B cell (primary cell): ENCODE data around the gene TXNRD3. TPM values are rescaled to one million over a fixed set of nuclear protein-coding genes. Genes with fewer than 3 reads are reported as not detected.

Experiments
- ATAC-seq: fragments of 200-7000 bp; cut with Tn5 transposase; one replicate; pipeline ENCODE4 v1.10.0; 2021; ENCODE audit warnings: low read depth, mild to moderate bottlenecking, moderate number of reproducible peaks, moderate library complexity
- CTCF ChIA-PET: fragments of 350-600 bp; sonication (Branson Sonifier 250); formaldehyde crosslinking; loops from one replicate; lab custom pipeline; 2021; ENCODE audit warnings: antibody characterized with exemption, inconsistent platforms; lab: Charles Lee
- POLR2A ChIA-PET: fragments of 350-600 bp; sonication (Branson Sonifier 250); formaldehyde crosslinking; loops from one replicate; lab custom pipeline; 2021; ENCODE audit warnings: antibody characterized with exemption; lab: Charles Lee
- DNase-seq: peaks from one replicate; pipeline ENCODE4 v3.0.0; 2013
- H2AFZ ChIP-seq: 2 replicates; pipeline ENCODE4 v1.6.1; 2012; ENCODE audit warnings: mild to moderate bottlenecking, low read depth, low read length; ENCODE audit not compliant: insufficient read depth, poor library complexity, severe bottlenecking
- H3K27ac ChIP-seq, 2 donors: 1 replicate in 1 of 2; 2 replicates in 1 of 2; pipeline ENCODE4 v1.5.1; 2012 to 2013; ENCODE audit warnings: low read length in 2 of 2, mild to moderate bottlenecking in 2 of 2, moderate library complexity in 1 of 2
- H3K27me3 ChIP-seq, 4 experiments: fragments of 200-600 bp in 1 of 4; sonication (generic) in 1 of 4; replicated peaks in 1 of 4; 1 replicate in 2 of 4; 2 replicates in 2 of 4; pipeline versions ENCODE4 v1.6.1 to v1.7.0; 2013 to 2016; ENCODE audit warnings: low read length in 3 of 4, mild to moderate bottlenecking in 2 of 4, mixed read lengths in 1 of 4, moderate library complexity in 1 of 4; ENCODE audit not compliant: insufficient read depth in 4 of 4, control insufficient read depth in 3 of 4; ENCODE audit errors: control extremely low read depth in 1 of 4
- H3K36me3 ChIP-seq, 2 experiments: replicated peaks in 1 of 2; 1 replicate in 1 of 2; 2 replicates in 1 of 2; pipeline versions ENCODE4 v1.6.1 to v1.7.1; 2013; ENCODE audit warnings: low read length in 1 of 2; ENCODE audit not compliant: insufficient read depth in 2 of 2, control insufficient read depth in 1 of 2; ENCODE audit errors: control extremely low read depth in 1 of 2, extremely low read depth in 1 of 2
- H3K4me1 ChIP-seq, 2 donors: fragments of 200-600 bp in 1 of 2; sonication (generic) in 1 of 2; 1 replicate in 1 of 2; 2 replicates in 1 of 2; pipeline versions ENCODE4 v1.5.1 to v1.6.1; 2013 to 2017; ENCODE audit warnings: low read length in 2 of 2; ENCODE audit not compliant: control insufficient read depth in 2 of 2, insufficient read depth in 2 of 2
- H3K4me2 ChIP-seq: replicated peaks from 2 replicates; pipeline ENCODE3; 2012; ENCODE audit warnings: mild to moderate bottlenecking, low read depth, low read length; ENCODE audit not compliant: poor library complexity, severe bottlenecking
- H3K4me3 ChIP-seq, 5 experiments: fragments of 200-600 bp in 1 of 5; sonication (generic) in 1 of 5; 1 replicate in 3 of 5; 2 replicates in 2 of 5; pipeline versions ENCODE4 v1.5.1 to v1.7.0; 2011 to 2016; ENCODE audit warnings: low read length in 4 of 5, mild to moderate bottlenecking in 4 of 5, low read depth in 2 of 5, control low read depth in 1 of 5, moderate library complexity in 1 of 5; ENCODE audit not compliant: insufficient read depth in 1 of 5; ENCODE audit errors: control extremely low read depth in 1 of 5, extremely low read depth in 1 of 5
- H3K79me2 ChIP-seq: fragments of 200-600 bp; sonication (generic); one replicate; pipeline ENCODE4 v1.6.0; 2016; ENCODE audit warnings: low read length; ENCODE audit not compliant: control insufficient read depth, insufficient read depth
- H3K9ac ChIP-seq: fragments of 200-600 bp; sonication (generic); 2 replicates; pipeline ENCODE4 v1.6.1; 2017; ENCODE audit warnings: mild to moderate bottlenecking, low read length, moderate library complexity
- H3K9me3 ChIP-seq, 3 donors: one replicate each; pipeline versions ENCODE4 v1.6.1 to v1.7.1; 2013; ENCODE audit warnings: low read length in 2 of 3; ENCODE audit not compliant: control insufficient read depth in 2 of 3, insufficient read depth in 1 of 3; ENCODE audit errors: control extremely low read depth in 1 of 3
- H4K20me1 ChIP-seq: 2 replicates; pipeline ENCODE4 v1.6.0; 2012; ENCODE audit warnings: mild to moderate bottlenecking, low read length; ENCODE audit not compliant: insufficient read depth, control insufficient read depth, poor library complexity, severe bottlenecking
- H3K27ac Mint-ChIP-seq: one replicate; pipeline ENCODE4 v1.8.0; 2021; ENCODE audit warnings: mixed read lengths
- H3K27me3 Mint-ChIP-seq: one replicate; pipeline ENCODE4 v1.8.0; 2021; ENCODE audit warnings: mixed read lengths
- H3K4me1 Mint-ChIP-seq: one replicate; pipeline ENCODE4 v1.8.0; 2021; ENCODE audit warnings: mixed read lengths
- H3K4me3 Mint-ChIP-seq: one replicate; pipeline ENCODE4 v1.8.0; 2021; ENCODE audit warnings: mixed read lengths
- H3K9me3 Mint-ChIP-seq: one replicate; pipeline ENCODE4 v1.8.0; 2022; ENCODE audit warnings: mixed read lengths; ENCODE audit not compliant: insufficient read depth
- CTCF ChIP-seq: fragments of 200-600 bp; IDR thresholded peaks from one replicate; pipeline ENCODE4 v1.8.0; 2022; ENCODE audit warnings: antibody characterized with exemption, mild to moderate bottlenecking
- EZH2 ChIP-seq: IDR thresholded peaks from 2 replicates; pipeline ENCODE4 v1.6.1; 2012; ENCODE audit warnings: borderline replicate concordance, low read depth, mild to moderate bottlenecking, moderate library complexity, low read length; ENCODE audit not compliant: insufficient read depth, poor library complexity, severe bottlenecking
- WGBS: methylation state at CpG from one replicate; pipeline ENCODE4 v1.1.5; 2013; ENCODE audit warnings: missing lambda C conversion rate; ENCODE audit not compliant: insufficient coverage; 5-methylcytosine and 5-hydroxymethylcytosine counted together
- intact Hi-C: fragments of 100-400 bp; cut with micrococcal nuclease; formaldehyde crosslinking; loops from one replicate; pipeline ENCODE4 v1.10.0; 2022
- polyA plus RNA-seq: library from polyadenylated mRNA; depleted of rRNA; stranded (reverse); fragments of >200 nt; gene quantifications from 2 replicates; pipeline ENCODE4 v1.2.3, GENCODE V29; 2012
- total RNA-seq, 2 donors: library from RNA; stranded (reverse); fragments of 120-200 nt in 1 of 2; gene quantifications; 1 replicate in 1 of 2; 2 replicates in 1 of 2; pipeline versions ENCODE4 v1.2.3 to v1.2.4, GENCODE V29; 2013 to 2022

Gene TXNRD3
- total and polyA plus RNA-seq, 2 donors (not counting 1 experiment from before 2014, with no cell fraction given) = 0.15 to 0.99 TPM

- DNase-seq (no peak), ATAC-seq (no peak)
- no peak overlapping the region for H3K4me3 Mint-ChIP-seq
- 97% methylated on average over 12 of the region's 15 CpGs for WGBS
- H3K79me2 ChIP-seq = no peaks in the 10 kb centered on the region
- no peaks in the 10 kb centered on the region for H4K20me1 ChIP-seq
- no peak overlapping the region for H3K27ac ChIP-seq
- no peak overlapping the region for H3K4me2 ChIP-seq
- CTCF ChIA-PET = no interaction called here
- H3K4me1 ChIP-seq = no peaks in the 10 kb centered on the region
- H3K36me3 ChIP-seq = no peaks in the 10 kb centered on the region
- no peak overlapping the region for H2AFZ ChIP-seq
- TF ChIP-seq EZH2 (no peak), CTCF (no peak)
- H3K27me3 ChIP-seq = no peaks in the 10 kb centered on the region
- POLR2A ChIA-PET = no interaction called here
- H3K4me3 ChIP-seq = no peak overlapping the region
- intact Hi-C loops = no loop called here
- H3K4me1 Mint-ChIP-seq = no peaks in the 10 kb centered on the region
- no peak overlapping the region for H3K27ac Mint-ChIP-seq
- H3K9ac ChIP-seq = no peak overlapping the region
- H3K27me3 Mint-ChIP-seq = peaks cover 18% of the 10 kb centered on the region
- H3K9me3 ChIP-seq = no peaks in the 10 kb centered on the region
- H3K9me3 Mint-ChIP-seq = no peaks in the 10 kb centered on the region
Measured at GRCh38 chr3:126573492-126574117, 81.3 kb downstream of the TXNRD3 start.

GRCh38 chr3:126571078-126571477 lies 83.8 kb downstream of the TXNRD3 start:
- CTCF ChIA-PET = no interaction called here

More at GRCh38 chr3:126571078-126571477, 83.8 kb downstream of the TXNRD3 start:
- no peak overlapping the region for H3K4me3 Mint-ChIP-seq
- peaks cover 25% of the 10 kb centered on the region for H3K27me3 Mint-ChIP-seq
- 94% methylated on average over 7 of the region's 7 CpGs for WGBS
- ATAC-seq = no peak
- Histone ChIP-seq H3K27me3 (peaks cover 0 to 4% (median 0%) of the 10 kb centered on the region in 4 experiments), H3K4me3 (no peak overlapping the region), H3K27ac (no peak overlapping the region), H3K9ac (no peak overlapping the region), H2AFZ (no peak overlapping the region), H3K4me2 (no peak overlapping the region), H3K36me3 (no peaks in the 10 kb centered on the region), H3K79me2 (no peaks in the 10 kb centered on the region), H3K9me3 (no peaks in the 10 kb centered on the region), H3K4me1 (no peaks in the 10 kb centered on the region), H4K20me1 (no peaks in the 10 kb centered on the region)
- TF ChIP-seq EZH2 = no peak
- TF ChIP-seq CTCF = no peak
- intact Hi-C loops = no loop called here
- POLR2A ChIA-PET = no interaction called here
- H3K4me1 Mint-ChIP-seq = no peaks in the 10 kb centered on the region
- H3K27ac Mint-ChIP-seq = no peak overlapping the region
- DNase-seq = no peak
- no peaks in the 10 kb centered on the region for H3K9me3 Mint-ChIP-seq
